Raji (cell line): ENCODE data around the gene DTX4.

Experiments
- POLR2A ChIP-seq: IDR thresholded peaks from 2 replicates; pipeline ENCODE4 v1.6.1; 2011; ENCODE audit warnings: low read depth, low read length, control low read depth; ENCODE audit not compliant: insufficient read depth

The DTX4 gene

DNA sequence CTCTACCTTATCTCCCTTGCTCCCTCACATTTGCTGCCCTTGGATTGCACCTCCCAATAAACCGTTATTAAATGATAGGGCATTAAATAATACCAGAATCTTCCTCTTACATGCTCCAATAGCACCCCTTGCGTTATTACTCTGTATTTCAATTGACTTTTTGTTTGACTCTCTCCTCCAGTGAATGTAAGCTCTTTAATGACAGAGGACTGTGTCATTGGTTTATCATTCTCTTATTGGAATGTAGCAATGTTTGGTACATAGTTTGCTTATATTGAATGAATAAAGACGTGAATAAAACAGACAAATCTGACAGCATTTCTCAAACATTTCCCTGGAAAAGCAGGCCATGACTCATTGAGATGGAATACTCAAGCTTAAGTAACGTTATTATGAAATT, 49.5 kb downstream of the DTX4 start:
- TF ChIP-seq POLR2A, result no peak

DNA sequence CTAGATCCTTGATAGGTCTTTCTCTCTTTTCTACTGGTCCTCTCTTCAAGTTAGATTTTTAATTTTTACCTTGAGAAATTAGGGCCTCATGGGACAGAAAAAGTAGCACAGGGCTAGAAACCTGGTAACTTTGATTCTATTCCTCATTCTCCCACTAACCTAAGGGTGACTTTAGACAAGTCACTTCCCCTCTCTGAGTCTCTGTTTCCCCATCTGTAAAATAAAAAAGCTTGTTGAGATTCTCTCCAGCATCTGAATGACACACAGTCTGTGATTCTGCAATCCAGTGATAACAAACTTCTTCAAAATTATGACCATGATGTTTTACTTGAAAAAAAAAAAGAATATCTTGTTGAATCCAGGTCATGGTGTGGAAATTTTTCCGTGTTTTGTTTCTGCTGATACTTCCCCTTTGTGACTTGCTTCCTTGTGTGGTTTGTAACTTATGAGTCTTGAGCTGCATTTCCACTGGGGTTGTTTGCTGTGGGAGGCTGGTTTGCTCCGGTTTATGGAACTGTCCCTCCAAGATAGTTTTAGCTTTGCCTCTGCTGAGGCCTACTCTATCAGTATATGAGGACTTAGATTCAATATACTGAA, 50.6 kb downstream of the DTX4 start:
- no peak for TF ChIP-seq POLR2A

DNA sequence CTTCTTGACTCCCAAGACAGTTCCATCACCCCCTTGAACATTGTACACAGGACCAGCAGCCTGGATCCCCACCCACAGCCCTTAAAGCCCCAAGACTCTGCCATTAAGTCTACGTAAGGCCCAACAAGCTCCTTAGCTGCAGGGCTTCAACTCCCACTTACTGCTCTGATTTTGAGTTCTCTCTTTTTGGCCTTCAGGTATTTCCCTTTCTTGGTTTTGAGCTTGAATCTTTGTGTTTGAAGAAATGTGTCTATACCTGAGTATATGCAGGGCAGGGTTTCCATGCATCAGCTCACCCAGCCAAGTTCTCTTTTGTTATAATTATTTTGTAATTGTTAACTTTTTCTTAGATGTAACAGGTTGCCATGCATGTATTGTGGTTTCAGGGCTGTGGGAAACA, 51.2 kb downstream of the DTX4 start:
- no peak for TF ChIP-seq POLR2A

DNA sequence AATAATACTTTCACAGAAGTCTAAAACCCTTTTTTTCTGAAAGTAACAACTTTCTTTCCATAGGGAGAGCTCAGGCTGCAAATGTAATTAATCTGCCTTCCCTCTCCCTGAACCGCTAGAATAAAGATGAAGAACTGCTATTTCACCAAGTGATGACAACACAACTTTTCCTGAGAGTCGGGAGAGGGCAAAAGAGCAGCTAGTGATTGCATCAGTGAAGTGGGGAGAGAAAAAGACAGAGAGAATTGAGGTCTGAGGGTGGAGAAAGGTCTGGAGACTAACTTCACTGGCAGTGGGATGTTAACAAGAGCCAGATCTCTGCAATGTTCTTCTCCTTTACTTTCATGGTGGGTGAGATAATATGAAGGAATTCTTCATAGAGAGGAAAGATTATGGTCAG, 51.7 kb downstream of the DTX4 start:
- no peak for TF ChIP-seq POLR2A

DNA sequence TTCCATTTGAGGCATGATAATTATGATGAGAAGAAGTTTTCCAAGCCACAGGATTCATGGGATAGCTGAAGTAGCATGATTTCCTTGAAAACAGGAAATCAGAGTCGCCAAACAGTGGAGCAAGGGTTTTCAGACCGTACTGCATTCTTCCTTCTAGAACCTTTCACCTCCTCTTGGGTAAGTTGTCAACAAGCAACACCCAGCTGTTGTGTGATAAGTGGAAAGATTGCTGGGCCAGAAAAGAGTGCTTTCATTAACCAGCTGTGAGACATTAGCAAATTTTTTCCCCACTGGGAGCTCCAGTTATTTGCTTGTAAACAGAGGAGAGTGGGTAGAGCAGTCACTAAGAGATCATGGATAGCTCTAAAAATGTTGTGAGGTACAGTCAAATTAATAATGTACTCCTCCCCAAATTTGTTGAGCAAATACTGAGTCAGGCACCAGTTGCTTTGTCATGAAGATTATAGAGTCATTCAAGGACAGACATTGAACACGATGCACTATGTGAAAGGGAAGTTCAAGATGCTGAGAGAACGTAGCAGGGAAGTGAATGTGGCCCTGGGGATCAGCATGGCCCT, 52.5 kb downstream of the DTX4 start:
- no peak for TF ChIP-seq POLR2A

DNA sequence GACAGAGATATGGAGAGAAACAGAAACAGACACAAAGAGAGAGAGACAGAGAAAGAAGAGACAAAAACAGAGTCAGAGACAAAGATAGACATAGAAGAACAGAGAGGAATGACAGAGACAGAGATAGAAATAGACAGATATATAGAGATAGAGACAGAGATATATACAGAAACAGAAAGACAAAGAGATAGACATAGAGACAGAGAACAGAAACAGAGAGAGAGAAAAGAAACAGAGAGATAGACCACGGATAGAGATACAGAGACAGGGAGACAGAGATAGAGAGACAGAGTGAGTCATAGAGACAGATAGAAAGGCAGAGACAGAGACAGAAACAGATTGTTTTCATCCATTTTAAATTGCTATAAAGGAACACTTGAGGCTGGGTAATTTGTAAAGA, 53.1 kb downstream of the DTX4 start:
- TF ChIP-seq POLR2A, result no peak

DNA sequence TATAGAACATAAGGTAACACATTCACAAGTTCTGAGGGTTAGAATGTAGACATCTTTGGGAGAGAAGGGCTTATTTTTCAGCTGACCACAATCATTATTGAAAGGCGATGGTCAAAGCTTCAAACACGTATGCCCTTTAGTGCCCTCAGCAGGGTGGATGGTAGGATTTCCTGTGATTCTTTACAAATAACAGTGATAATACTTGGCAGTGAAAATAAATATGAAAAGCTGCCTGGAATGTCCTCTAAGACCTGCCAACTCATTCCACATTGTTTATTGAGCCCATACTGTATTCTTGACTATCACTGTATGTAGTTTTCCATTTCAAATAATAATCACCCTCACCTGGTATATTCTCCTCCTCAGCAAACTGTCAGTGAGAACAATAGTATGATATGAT, 54.5 kb downstream of the DTX4 start:
- TF ChIP-seq POLR2A, result no peak

DNA sequence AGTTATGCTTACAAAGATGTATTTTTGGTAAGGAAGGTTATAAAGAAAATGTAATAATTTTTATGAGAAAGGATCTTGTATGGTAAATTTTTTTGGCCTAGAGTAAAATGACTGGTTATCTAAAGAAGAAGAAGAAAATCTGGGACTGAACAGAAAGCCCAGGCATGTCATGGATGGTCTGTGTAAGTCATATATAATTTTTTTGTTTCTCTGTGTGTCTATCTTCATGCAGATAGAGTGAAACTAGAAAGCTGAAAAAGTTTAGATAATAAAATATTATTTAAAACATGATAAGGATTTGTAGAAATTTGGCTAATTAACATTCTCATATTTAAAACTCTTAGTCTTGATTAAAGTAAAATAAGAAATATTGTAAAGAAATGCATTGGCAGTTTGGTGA, 68.4 kb downstream of the DTX4 start:
- TF ChIP-seq POLR2A, result no peak

DNA sequence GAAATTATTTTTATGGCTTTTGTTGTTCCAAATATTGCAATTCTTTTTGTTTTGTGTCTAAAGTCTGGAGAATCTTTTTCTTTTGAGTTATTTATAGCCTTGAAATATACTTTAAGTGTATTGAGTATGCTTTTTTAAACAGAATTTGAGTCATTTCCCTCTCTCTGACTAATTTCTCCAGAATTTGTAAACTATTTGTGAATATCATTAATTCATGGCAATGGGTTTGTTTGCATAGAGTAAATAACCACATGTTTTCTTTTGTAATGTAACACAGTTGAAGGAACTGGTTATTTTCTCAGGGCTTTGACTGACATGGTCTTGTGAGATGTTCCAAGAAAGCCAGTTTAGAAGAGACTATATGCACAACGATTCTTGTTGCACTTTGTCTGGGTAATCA, 71.7 kb downstream of the DTX4 start:
- no peak for TF ChIP-seq POLR2A

DNA sequence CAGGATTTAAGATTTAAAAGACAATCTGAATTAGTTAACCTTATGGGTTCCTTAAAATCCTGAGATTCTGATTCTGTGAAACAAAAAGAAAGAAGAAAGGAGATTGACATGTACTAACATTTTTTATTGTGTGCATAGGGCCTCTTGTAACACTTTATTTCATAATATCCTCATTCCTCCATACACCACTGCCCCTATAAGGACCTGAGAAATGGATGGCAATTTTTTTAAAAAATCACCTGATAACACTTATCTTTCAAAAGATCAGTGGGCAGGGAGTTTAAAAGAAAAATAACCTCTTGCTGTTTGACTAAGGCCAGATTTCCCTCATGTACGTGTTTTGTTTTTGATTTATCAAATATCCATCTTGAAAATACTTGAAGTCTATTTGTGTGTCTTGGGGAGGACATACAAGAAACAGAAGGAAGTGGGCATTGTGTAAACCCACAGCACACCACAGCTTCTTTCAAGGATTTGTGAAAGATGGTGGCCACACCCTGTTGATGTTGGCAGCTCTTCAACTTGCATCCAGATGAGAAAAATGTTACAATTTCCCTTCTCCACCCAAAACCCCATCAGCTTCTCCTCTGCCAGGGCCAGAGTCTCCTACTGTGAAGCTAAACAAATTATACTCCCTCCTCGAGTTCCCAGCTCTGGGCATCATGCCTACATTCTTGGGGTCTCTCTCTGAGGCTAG, 75.7 kb downstream of the DTX4 start:
- TF ChIP-seq POLR2A, result no peak

DNA sequence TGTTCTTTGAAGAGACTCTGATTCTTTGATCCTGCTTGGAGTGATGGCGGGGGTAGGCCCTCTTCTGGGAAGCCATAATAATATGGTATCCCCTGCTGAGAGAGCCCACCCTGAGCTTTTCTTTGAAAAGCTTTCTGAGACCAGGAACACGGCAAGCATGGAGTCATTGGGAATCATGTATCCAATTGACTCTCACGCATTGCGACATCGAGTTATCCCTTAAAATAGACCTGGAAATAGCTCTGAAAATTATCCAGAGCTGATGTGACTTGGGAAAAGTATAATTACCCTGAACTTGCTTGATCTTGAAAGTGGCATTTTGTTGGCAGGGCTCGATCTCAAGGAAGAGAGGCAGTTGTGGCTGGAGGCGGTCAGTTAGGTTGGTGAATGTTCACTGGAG, 77.6 kb downstream of the DTX4 start:
- TF ChIP-seq POLR2A, result no peak

DNA sequence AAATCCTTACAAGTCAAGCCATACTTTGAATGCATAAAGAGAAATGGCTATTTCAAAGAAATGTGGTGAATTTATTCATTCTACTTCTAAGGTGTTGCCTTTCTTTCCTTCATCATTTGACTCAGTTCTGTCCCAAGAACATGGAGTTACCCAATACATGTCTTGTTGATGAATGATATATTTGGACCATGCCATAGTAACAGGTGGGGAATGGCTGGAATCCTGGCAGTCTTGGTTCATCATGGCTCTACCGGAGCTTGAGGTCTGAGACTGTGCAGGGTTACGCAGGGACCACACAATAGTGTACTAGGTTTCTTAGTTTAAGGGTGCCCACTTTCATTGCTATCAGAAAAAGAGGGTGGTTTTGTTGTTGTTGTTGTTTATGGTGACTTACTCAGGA, 81.1 kb downstream of the DTX4 start:
- TF ChIP-seq POLR2A, result no peak

DNA sequence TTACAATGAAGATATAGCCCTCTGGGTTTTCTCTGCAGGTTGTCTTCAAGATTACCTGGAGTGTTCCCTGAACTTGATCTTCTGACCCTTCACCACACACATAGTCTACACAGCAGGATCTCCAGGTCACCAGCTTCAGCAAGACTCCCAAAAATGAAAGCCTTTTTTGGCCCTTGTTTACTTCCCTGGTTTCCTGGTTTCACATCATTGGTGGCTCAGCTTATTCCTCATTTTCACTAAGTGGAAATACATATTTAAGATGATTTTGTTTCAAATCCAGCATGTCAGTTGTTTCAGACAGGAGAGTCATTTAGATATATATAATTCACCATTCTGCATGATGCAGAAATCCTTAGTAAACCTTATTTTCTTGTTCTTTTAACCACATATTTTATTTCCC, 82.4 kb downstream of the DTX4 start:
- TF ChIP-seq POLR2A, result no peak

DNA sequence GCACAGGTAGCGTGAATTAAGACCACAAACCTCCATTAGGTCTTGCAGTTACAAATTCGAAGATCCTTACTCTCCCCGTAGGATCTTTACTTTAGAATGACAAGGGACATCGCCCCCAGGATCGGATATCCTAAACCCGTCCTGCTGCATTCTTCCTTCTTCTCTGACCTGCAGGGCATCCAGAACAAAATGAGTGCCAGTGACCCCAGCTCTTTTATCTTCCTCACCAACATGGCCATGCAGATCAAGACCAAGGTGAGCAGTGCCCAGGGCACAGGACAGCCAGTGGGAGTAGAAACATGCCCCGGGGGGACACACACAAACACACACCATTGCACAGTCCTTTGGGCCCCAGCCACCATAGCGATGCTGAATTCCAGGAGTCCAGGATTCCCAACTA, 83.3 kb downstream of the DTX4 start:
- TF ChIP-seq POLR2A, result no peak
